Epithelial cell of proximal tubule (primary cell): ENCODE data around the gene CD101. TPM values are rescaled to one million over a fixed set of nuclear protein-coding genes. Genes with fewer than 3 reads are reported as not detected.

Experiments
- DNase-seq: peaks from one replicate; pipeline ENCODE4 v3.0.0-alpha.2; 2011; ENCODE audit warnings: low read depth
- H3K4me3 ChIP-seq: 2 replicates; pipeline ENCODE4 v1.5.1; 2011; ENCODE audit warnings: low read depth, mild to moderate bottlenecking, low read length
- total RNA-seq: library from RNA; depleted of rRNA; stranded (reverse); fragments of >200 nt; gene quantifications from 2 replicates; pipeline ENCODE4 v1.2.3, GENCODE V29; 2015
- TF ChIP-seq, protein P1 (sequence below): conservative IDR thresholded peaks from 2 replicates; pipeline ENCODE4 v1.5.1; 2012; ENCODE audit warnings: low read depth, mild to moderate bottlenecking, low read length

CD101 gene
- total RNA-seq, 1 donor from 2014 or later: 0.29 TPM

DNA sequence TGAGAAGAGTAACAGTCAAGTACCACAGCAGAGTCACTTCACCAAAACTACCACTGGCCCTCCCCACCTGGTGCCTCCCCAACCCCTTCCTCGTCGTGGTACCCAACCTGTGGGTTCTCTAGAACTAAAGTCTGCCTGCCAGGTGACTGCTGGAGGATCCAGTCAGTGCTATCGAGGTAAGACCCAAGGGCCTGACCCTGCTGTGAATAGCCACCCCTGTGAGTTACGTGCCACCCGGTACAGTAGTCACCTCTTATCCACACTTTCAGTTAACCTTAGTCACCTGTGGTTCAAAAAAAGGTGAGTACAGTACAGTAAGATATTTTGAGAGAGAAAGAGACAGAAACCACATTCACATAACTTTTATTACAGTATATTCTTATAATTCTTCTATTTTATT lies 75.1 kb downstream of the CD101 start:
- H3K4me3 ChIP-seq: no peak overlapping the region
- TF ChIP-seq, protein P1, sequence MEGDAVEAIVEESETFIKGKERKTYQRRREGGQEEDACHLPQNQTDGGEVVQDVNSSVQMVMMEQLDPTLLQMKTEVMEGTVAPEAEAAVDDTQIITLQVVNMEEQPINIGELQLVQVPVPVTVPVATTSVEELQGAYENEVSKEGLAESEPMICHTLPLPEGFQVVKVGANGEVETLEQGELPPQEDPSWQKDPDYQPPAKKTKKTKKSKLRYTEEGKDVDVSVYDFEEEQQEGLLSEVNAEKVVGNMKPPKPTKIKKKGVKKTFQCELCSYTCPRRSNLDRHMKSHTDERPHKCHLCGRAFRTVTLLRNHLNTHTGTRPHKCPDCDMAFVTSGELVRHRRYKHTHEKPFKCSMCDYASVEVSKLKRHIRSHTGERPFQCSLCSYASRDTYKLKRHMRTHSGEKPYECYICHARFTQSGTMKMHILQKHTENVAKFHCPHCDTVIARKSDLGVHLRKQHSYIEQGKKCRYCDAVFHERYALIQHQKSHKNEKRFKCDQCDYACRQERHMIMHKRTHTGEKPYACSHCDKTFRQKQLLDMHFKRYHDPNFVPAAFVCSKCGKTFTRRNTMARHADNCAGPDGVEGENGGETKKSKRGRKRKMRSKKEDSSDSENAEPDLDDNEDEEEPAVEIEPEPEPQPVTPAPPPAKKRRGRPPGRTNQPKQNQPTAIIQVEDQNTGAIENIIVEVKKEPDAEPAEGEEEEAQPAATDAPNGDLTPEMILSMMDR: no peak
- no peak for DNase-seq

DNA sequence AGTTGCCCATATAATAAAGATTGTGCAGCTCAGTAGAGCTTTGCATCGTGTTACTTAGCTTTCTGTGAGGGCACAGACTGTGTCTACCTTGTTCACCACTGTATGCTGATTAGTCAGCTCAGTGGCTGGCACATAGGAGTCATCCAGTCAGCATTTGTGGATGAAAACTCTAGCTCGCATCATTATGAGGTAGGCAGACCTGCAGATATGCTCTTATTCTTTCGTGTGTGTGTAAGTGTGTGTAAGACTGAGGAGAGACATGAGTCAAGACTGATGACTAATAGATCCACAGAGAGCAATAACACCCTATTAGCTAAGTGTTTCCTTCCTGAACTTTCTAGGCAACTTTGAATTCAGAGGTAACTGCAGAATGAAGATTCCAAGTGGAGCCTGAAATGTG lies 75.7 kb downstream of the CD101 start:
- peak; percentile 92 for DNase-seq

DNA sequence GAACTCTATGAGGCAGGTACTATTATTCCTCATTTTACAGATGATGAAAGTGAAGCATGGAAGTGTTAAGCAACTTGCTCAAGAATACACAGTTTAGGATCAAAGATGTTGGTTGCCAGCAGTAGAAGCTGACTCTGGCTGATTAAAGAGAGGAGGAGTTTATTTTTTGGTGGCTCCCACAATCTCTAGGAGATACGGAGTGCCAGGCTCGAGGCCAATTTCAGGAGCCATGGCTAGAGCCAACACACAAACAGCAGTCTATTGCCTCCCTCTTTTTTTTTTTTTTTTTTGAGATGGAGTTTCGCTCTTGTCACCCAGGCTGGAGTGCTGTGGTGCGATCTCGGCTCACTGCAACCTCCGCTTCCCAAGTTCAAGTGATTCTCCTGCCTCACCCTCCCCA lies 78.2 kb downstream of the CD101 start:
- H3K4me3 ChIP-seq: no peak overlapping the region
- DNase-seq: no peak
- TF ChIP-seq, protein P1: no peak

More for the DNA sequence above, 75.7 kb downstream of the CD101 start:
- TF ChIP-seq, protein P1: no peak
- H3K4me3 ChIP-seq: no peak overlapping the region

DNA sequence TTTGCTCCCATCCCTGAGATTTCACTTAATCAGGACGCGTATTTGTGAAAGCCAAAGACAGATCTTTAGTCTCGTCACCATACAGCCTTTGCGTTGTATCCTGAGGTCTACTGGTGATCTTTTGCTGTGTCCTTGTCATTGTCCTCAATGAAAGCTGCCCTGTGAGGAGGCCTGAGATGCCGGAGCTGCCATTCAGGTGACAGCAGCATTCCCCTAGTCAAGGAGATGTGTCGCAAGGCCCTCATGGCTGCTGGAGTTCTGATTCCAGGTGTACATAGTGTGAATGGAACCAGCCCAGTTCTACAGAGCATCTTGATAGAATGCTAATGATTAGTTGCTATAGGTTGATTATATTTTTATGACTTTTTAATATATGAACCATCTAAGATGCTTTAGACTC lies 82.7 kb downstream of the CD101 start:
- TF ChIP-seq, protein P1: no peak
- no peak for DNase-seq
- H3K4me3 ChIP-seq: no peak overlapping the region

Other genes with a start within 250 kb of the CD101 start
- gene CD2, start 247.3 kb upstream of the CD101 start, total RNA-seq: not detected in 2 replicates
- gene PTGFRN, start 91.8 kb upstream of the CD101 start, total RNA-seq: 64.2 and 86.3 TPM in 2 replicates
- gene TTF2, start 58.6 kb downstream of the CD101 start, total RNA-seq: 31.8 and 53.0 TPM in 2 replicates
- 5.1 and 8.2 TPM in 2 replicates for gene TRIM45, start 120.0 kb downstream of the CD101 start, total RNA-seq
- gene VTCN1, start 209.2 kb downstream of the CD101 start, total RNA-seq: 1.2 and 4.3 TPM in 2 replicates